Kidney (tissue), 14 donors: ENCODE measurements around the gene TOR1A. TPM values are rescaled to one million over a fixed set of nuclear protein-coding genes. Genes with fewer than 3 reads are reported as not detected.
A peak's percentile ranks its signal among the peaks of the same experiment; 100 is the strongest.

Experiments used
- DNase-seq, 5 donors: peaks; one replicate each; pipeline ENCODE4 v3.0.0-alpha.2; 2013 to 2020
- FAIRE-seq: peaks from 2 replicates; lab custom pipeline; 2012; peaks lifted over from hg19 to GRCh38; lab: Jason Lieb, UNC
- H3K27ac ChIP-seq, 2 donors: one replicate each; pipeline ENCODE4 v1.7.0; 2013; ENCODE audit warnings: low read depth in 2 of 2, low read length in 2 of 2, inconsistent platforms in 1 of 2
- H3K27me3 ChIP-seq: one replicate; pipeline ENCODE4 v1.7.1; 2013; ENCODE audit warnings: low read length, inconsistent platforms; ENCODE audit not compliant: control insufficient read depth, insufficient read depth
- H3K36me3 ChIP-seq, 3 donors: one replicate each; pipeline versions ENCODE4 v1.7.0 to v1.7.1; 2013; ENCODE audit warnings: low read length in 3 of 3, control low read depth in 1 of 3, inconsistent platforms in 1 of 3; ENCODE audit not compliant: insufficient read depth in 3 of 3, control insufficient read depth in 2 of 3
- H3K4me1 ChIP-seq, 3 donors: one replicate each; pipeline versions ENCODE4 v1.7.0 to v1.7.1; 2013; ENCODE audit warnings: low read length in 3 of 3, inconsistent platforms in 1 of 3, low read depth in 1 of 3; ENCODE audit not compliant: control insufficient read depth in 2 of 3, insufficient read depth in 2 of 3
- H3K4me3 ChIP-seq, 3 donors: one replicate each; pipeline versions ENCODE4 v1.7.0 to v1.8.1; 2013; ENCODE audit warnings: low read length in 3 of 3, control low read depth in 1 of 3, inconsistent platforms in 1 of 3
- H3K9ac ChIP-seq, 3 donors: one replicate each; pipeline versions ENCODE4 v1.7.0 to v1.7.1; 2013; ENCODE audit warnings: low read length in 3 of 3, control low read depth in 1 of 3, inconsistent platforms in 1 of 3
- H3K9me3 ChIP-seq, 3 donors: one replicate each; pipeline versions ENCODE4 v1.7.0 to v1.7.1; 2013; ENCODE audit warnings: low read length in 3 of 3, control low read depth in 1 of 3, inconsistent platforms in 1 of 3; ENCODE audit not compliant: control insufficient read depth in 2 of 3, insufficient read depth in 1 of 3
- CTCF ChIP-seq: IDR thresholded peaks from 3 replicates; pipeline ENCODE4 v1.5.1; 2012; ENCODE audit warnings: mild to moderate bottlenecking, moderate library complexity, borderline replicate concordance; ENCODE audit not compliant: insufficient read depth; ENCODE audit errors: extremely low read depth
- intact Hi-C: fragments of 100-400 bp; cut with DNase I; formaldehyde crosslinking; loops from one replicate; pipeline ENCODE4 v1.11.1; 2022
- microRNA-seq: library from miRNA; unstranded; fragments of <30 nt; microRNA quantifications from one replicate; pipeline ENCODE4 v1.2.0, GENCODE V29; 2020
- polyA plus RNA-seq: library from polyadenylated mRNA; stranded (reverse); fragments of 350-450 nt; fragmentation: Illumina TruSeq; extraction: RNeasy Lipid Tissue Mini Kit (QIAGEN cat#74804); gene quantifications from one replicate; pipeline ENCODE4 v1.2.3, GENCODE V29; 2014; ENCODE audit warnings: low read depth, low replicate concordance; ENCODE audit not compliant: insufficient read depth
- total RNA-seq: library from RNA; stranded (reverse); fragmentation: NEBNext Ultra II Directional; extraction: Animal tissue kit (Norgen Biotek cat#: 25700); gene quantifications from one replicate; pipeline ENCODE4 v1.2.1, GENCODE V29; 2021
- donor health status: control.
- donor health status: control.
- donor health status: control.
- donor health status: control.
- donor health status: control.
- donor health status: DM: yes; HTN: yes; CAD: no.
- donor health status: Normal renal cell carcinoma (clear cell type).

TOR1A gene
- total and polyA plus RNA-seq, 2 donors from 2014 or later: 24.6 to 29.2 TPM

- no peaks in the 10 kb centered on the region for H3K27me3 ChIP-seq
- H3K36me3 ChIP-seq: no peaks in the 10 kb centered on the region
- no peaks in the 10 kb centered on the region for H3K9me3 ChIP-seq
- FAIRE-seq (no peak), DNase-seq (peak in 1 of 5 donors; percentile 79)
- no peak for TF ChIP-seq CTCF
- H3K4me1 ChIP-seq: peaks cover 0 to 7% (median 3%) of the 10 kb centered on the region in 3 donors
- peak overlapping the region in 1 of 2 donors; percentile 72 for H3K27ac ChIP-seq
- intact Hi-C loops: no loop called here
- H3K4me3 ChIP-seq: no peak overlapping the region
- no peak overlapping the region for H3K9ac ChIP-seq
Measured at GRCh38 chr9:129762985-129763926, 60.7 kb downstream of the TOR1A start.

Small RNA genes within 50 kb of the gene (microRNA-seq; reads per million reads assigned to microRNA genes)
- not detected for gene MIR6855

Other genes starting within 250 kb of the TOR1A start
- gene C9orf50, start 203.0 kb downstream of the TOR1A start, total RNA-seq: 1.1 TPM
- 2.8 TPM for gene C9orf50, start 203.0 kb downstream of the TOR1A start, polyA plus RNA-seq
- gene NTMT1, start 198.0 kb downstream of the TOR1A start, total RNA-seq: 32.6 TPM
- gene NTMT1, start 198.0 kb downstream of the TOR1A start, polyA plus RNA-seq: 61.2 TPM
- gene ASB6, start 182.0 kb downstream of the TOR1A start, total RNA-seq: 22.5 TPM
- 18.1 TPM for gene ASB6, start 182.0 kb downstream of the TOR1A start, polyA plus RNA-seq
- gene PRRX2, start 158.5 kb downstream of the TOR1A start, total RNA-seq: 1.8 TPM
- 2.3 TPM for gene PRRX2, start 158.5 kb downstream of the TOR1A start, polyA plus RNA-seq
- 8.9 TPM for gene PTGES, start 71.1 kb downstream of the TOR1A start, total RNA-seq
- gene PTGES, start 71.1 kb downstream of the TOR1A start, polyA plus RNA-seq: 8.1 TPM
- gene TOR1B, start 21.0 kb downstream of the TOR1A start, total RNA-seq: 21.4 TPM
- 10.1 TPM for gene TOR1B, start 21.0 kb downstream of the TOR1A start, polyA plus RNA-seq
- gene C9orf78, start 11.1 kb upstream of the TOR1A start, total RNA-seq: 39.7 TPM
- gene C9orf78, start 11.1 kb upstream of the TOR1A start, polyA plus RNA-seq: 62.1 TPM
- gene USP20, start 11.3 kb upstream of the TOR1A start, total RNA-seq: 28.8 TPM
- gene USP20, start 11.3 kb upstream of the TOR1A start, polyA plus RNA-seq: 22.8 TPM
- gene FNBP1, start 219.1 kb upstream of the TOR1A start, total RNA-seq: 51.7 TPM
- gene FNBP1, start 219.1 kb upstream of the TOR1A start, polyA plus RNA-seq: 9.7 TPM
- 45.6 TPM for gene GPR107, start 229.8 kb upstream of the TOR1A start, total RNA-seq
- 18.0 TPM for gene GPR107, start 229.8 kb upstream of the TOR1A start, polyA plus RNA-seq